Ecto neural progenitor cell (in vitro differentiated cells): ENCODE measurements around the gene C1orf115.
"Not testable (repeated sequence)": the region's sequence is repeated elsewhere in the genome, so short reads cannot be mapped to it uniquely, and the experiment has no call there.

Experiments used
- DNase-seq: peaks from one replicate; pipeline ENCODE4 v3.0.0-alpha.2; 2018; ENCODE audit warnings: low spot score

Gene C1orf115

GRCh38 chr1:220726634-220727033 lies 36.5 kb downstream of the C1orf115 start:
- DNase-seq = no peak

- no peak for DNase-seq
These were observed 37.4 kb downstream of the C1orf115 start for GRCh38 chr1:220727519-220727918.

GRCh38 chr1:220730486-220730885 lies 40.3 kb downstream of the C1orf115 start:
- DNase-seq = no peak

GRCh38 chr1:220732137-220732536 lies 42.0 kb downstream of the C1orf115 start:
- no peak for DNase-seq

- DNase-seq = no peak
These were observed 42.5 kb downstream of the C1orf115 start for GRCh38 chr1:220732621-220733020.

- peak; percentile 84 for DNase-seq
These were observed 43.0 kb downstream of the C1orf115 start for GRCh38 chr1:220733086-220733601.

- no peak for DNase-seq
These were observed 44.6 kb downstream of the C1orf115 start for GRCh38 chr1:220734571-220735326.

- not testable (repeated sequence) for DNase-seq
These were observed 46.1 kb downstream of the C1orf115 start for GRCh38 chr1:220736283-220736682.

- no peak for DNase-seq
These were observed 51.2 kb downstream of the C1orf115 start for GRCh38 chr1:220741349-220741748.

- DNase-seq = no peak
These were observed 51.7 kb downstream of the C1orf115 start for GRCh38 chr1:220741825-220742224.

GRCh38 chr1:220742520-220742919 lies 52.4 kb downstream of the C1orf115 start:
- DNase-seq = no peak

GRCh38 chr1:220746851-220747250 lies 56.7 kb downstream of the C1orf115 start:
- DNase-seq = no peak

- DNase-seq = no peak
These were observed 57.4 kb downstream of the C1orf115 start for GRCh38 chr1:220747437-220748088.

GRCh38 chr1:220748089-220748934 lies 58.1 kb downstream of the C1orf115 start, which contains the start of gene MTARC2:
Gene MTARC2 (plus strand): TSS chr1:220748322. CDS start chr1:220748532, 210 bp downstream.
- peak; percentile 75 for DNase-seq
